Amygdala (tissue), 56 donors: ENCODE results near the gene RAPGEF2.
"Not testable (repeated sequence)": the region's sequence is repeated elsewhere in the genome, so short reads cannot be mapped to it uniquely, and the experiment has no call there.

ENCODE experiments used
- DNase-seq, 56 donors: peaks; one replicate each; lab custom pipeline; 2025; lab: John Stamatoyannopoulos, UW

The RAPGEF2 gene

GRCh38 chr4:159227984-159228383 is 125.1 kb downstream of the RAPGEF2 start:
- peak in 32 of 56 donors; percentile 1 to 66 (median 36) for DNase-seq

DNA sequence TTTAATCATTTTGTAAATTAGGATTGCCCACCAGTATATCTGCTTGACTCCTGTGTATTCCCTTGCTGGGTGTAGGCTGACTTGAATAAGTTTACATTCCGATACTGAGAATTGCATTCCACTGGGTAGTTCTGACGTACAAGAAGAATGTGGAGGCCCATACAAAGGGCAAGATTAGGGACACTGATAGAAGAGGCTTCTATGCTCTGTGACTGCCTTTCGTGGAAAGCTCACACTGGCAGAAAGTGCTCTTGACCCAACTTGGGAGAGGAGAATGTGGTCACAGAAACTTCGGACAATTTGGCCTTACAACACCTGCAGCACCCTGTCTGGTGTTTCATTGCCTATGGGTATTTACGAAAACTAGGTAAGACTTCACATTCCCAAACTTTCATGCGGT is 126.3 kb downstream of the RAPGEF2 start:
- no peak for DNase-seq

GRCh38 chr4:159232465-159233106 is 129.7 kb downstream of the RAPGEF2 start:
- DNase-seq = no peak

- no peak for DNase-seq
These were observed 133.0 kb downstream of the RAPGEF2 start for GRCh38 chr4:159235779-159236368.

DNA sequence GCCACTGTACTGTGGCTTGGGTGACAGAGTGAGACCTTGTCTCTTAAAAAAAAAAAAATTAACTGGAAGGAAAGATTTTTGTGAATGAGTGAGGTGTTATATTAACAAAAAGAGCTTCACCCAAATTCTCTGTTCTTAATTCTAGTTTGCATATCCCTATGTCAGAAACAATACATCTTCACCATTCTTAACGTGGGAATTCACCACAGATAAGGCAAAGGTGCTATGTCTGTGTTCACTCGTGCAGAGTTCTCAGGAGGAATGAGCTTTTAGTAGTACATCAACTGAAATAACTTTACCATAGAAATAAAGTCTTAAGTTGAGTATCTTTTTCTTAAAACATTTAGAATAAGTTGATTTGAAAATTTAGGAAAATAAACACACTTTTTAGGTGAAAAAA is 135.1 kb downstream of the RAPGEF2 start:
- no peak for DNase-seq

DNA sequence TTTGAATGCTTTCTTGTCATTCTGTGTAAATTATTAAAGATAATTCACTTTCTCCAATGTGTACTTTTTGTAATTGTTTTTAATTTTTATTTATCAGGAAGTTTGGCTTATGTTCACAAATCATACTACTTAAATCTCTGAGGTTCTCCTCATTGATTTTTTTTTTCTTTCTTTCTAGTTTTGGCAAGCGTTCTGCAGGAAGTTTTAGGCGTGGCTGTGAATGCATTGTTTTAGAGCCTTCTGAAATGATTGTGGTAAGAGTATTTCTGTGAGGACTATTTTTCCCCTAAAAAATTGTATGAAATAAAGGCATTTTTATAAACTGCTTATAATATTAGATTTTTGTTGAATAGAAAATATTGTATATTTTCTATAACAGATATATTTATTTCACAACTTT is 135.8 kb downstream of the RAPGEF2 start:
- no peak for DNase-seq

DNA sequence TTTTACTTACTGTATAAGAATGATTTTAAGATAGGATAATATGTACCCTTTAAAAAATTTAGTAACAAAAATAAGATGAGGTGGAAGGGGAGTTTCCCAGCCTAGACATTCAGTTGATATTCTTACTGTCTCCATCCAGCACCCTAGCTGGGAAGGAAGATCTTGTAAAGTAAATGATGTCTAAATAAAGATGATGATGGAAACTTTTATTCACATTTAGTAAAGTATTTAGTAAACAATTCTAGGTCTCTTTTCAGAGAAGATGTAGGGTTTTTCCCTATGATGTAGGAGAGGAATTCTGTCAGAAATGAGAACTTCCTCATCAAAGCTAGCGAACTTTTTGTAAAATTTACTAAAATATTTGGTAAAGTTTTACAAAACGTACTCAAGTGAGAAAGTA is 136.8 kb downstream of the RAPGEF2 start:
- no peak for DNase-seq

DNA sequence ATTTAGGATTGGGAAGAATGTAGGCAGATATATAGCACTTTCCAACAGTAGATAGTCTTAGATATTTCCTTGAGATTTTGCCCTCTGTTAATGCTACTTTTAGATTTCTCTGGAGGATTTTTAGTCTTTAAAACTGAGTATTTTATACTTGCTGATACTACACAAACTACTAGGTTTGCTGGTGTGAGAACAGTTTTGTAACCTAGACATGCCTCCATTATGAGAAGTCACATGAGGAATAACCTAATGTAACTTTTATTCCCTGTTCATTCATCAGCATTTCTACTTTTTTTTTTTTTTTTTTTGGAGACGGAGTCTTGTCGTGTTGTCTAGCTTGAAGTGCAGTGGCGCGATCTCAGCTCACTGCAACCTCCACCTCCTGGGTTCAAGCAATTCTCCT is 137.2 kb downstream of the RAPGEF2 start:
- no peak for DNase-seq

DNA sequence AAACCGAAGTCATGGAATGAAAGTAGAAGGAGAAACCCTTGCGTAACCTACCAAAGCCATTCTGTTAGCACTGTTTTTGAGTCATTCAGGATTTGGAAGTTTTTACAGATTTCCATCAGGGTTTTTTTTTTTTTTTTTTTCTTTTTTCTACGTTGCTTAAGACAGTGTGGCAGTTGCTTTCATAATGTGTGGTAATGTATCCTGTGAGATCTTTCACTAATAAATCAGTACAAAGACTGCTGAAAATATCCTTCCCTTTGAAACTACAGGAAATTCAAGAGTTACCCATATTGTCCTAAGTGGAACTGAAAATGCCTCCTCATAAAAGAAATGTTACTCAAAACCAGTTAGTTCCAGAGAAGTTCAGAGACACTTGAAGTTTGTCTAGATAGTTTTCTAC is 137.8 kb downstream of the RAPGEF2 start:
- DNase-seq = no peak

DNA sequence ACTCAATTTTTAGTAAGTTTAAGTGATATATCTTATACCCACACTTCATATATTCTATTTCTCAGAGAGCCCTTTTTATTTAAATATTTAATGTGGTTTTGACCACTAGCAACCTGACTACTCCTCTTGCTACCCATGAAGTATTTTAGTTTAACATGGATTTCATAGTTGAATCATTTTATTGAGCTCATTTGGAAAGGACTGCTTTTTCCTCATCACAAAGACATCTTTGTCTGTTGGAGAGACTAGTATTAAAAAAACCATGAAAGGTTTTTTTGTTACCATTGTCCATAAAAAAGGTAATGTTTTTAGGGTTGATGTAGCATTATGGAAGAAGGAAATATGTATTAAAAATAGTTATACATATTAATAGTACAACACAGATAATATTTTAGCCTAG is 139.5 kb downstream of the RAPGEF2 start:
- DNase-seq = no peak

DNA sequence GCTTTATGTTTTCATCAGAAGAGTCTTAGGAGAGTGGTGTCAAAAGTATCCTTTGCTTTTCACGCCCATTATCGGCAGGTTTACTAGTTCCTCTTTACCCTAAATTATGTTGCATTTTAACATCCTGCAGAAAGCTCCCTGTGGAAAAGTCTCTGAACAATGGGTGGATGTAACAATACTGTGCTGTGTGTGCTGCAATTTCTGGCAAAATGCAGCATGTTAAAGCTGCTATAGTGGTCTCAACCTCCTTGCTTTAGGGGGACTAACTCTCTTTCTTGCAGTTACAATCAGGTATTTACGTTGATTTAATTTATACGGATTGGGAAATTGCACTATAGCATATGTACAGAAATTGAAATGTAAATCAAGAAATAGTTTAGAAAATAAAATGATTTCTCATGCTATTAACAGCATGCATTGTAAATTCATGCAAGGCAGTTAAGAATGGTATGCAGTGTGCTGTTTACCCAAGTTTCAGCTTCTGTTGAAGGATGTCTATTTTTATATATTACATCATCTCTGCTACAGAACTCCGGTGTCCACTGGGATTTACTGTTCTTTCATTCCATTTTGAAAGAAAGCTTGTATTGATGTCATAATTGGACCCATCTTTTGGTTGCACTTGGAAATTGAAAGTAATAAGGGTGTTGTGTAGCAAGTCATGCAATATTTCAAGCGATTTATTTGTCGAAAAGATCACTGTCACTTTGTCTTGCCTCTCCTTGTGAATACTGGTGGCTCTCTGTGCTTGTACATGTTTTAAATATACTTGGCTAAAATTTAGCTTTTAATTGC is 145.7 kb downstream of the RAPGEF2 start:
- DNase-seq = peak in 3 of 56 donors; percentile 6 to 37 (median 20)

DNA sequence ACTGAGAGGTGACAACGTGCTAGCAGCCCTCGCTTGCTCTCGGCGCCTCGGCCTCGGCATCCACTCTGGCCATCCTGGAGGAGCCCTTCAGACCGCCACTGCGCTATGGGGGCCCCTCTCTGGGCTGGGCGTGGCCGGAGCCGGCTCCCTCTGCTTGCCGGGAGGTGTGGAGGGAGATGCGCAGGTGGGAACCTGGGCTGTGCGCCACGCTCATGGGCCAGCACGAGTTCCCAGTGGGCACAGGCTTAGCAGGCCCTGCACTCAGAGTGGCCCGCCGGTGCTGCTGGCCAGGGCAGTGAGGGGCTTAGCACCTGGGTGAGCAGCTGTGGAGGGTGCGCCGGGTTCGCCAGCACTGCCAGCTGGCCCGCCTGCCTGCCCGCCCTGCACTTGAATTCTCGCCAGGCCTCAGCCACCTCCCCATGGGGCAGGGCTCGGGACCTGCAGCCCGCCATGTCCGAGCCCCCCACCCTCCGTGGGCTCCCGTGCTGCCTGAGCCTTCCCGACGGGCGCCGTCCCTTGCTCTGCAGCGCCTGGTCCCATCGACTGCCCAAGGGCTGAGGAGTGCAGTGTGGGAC is 148.0 kb downstream of the RAPGEF2 start:
- no peak for DNase-seq

GRCh38 chr4:159251580-159251979 is 148.7 kb downstream of the RAPGEF2 start:
- not testable (repeated sequence) for DNase-seq

GRCh38 chr4:159252491-159252890 is 149.6 kb downstream of the RAPGEF2 start:
- no peak for DNase-seq

DNA sequence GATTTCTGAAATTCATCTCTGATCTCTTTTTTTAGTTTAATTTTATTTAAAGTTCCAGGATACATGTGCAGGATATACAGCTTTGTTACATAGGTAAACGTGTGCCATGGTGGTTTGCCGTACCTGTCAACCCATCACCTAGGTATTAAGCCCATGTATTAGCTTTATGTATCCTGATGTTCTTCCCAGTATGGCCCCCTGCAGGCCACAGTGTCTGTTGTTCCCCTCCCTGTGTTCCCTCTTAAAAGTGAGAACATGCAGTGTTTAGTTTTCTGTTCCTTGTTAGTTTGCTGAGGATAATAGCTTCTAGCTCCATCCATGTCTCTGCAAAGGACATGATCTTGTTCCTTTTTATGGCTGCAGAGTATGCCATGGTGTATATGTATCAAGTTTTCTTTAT is 153.2 kb downstream of the RAPGEF2 start:
- DNase-seq = no peak

- DNase-seq = no peak
These were observed 156.1 kb downstream of the RAPGEF2 start for GRCh38 chr4:159258889-159259560.

GRCh38 chr4:159264057-159264456 is 161.2 kb downstream of the RAPGEF2 start:
- no peak for DNase-seq

DNA sequence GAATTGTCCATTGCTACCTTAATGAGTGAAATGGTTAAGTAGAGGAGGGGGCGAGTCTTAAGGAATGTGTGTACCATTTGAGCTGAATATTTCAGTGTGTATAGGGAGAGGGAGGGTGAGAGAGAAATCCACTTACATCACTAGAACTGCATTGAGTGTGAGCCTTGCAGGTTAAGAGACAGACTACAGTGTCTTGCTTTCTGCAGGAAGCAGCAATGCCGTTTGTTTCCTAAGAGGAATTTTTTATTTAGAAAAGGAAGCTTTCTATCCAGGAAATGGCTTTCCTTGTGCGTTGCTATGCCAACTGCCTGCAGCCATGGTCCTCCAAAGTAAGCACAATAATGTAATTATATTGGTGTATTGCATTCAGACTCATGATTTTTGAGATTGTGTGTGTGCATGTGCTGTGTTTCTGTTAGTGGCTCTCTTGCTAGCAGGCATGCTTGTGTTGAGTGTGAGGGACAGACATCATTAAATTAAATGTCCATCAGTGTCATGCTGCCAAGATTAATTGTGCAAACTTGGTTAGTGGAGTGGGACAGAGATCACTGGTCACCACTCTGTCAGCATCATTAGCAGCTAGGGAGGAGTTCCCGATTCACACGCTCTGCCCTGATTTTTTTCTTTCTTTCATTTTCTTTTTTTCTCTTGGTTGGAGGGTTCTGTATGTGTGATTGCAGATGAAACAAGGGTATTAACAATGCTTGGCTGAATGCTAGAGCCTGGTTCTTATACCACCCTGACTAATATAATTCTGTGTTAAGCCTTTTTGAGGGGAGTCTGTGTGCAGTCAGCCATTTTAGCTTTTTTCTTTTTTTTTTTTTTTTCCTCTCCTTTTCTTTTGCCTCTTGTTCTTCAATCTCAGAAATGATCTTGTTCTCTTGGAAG is 164.3 kb downstream of the RAPGEF2 start:
- DNase-seq = peak in 22 of 56 donors; percentile 5 to 70 (median 44)

- DNase-seq = peak in 7 of 56 donors; percentile 14 to 38 (median 31)
These were observed 165.0 kb downstream of the RAPGEF2 start for GRCh38 chr4:159267869-159268285.

GRCh38 chr4:159268607-159269006 is 165.7 kb downstream of the RAPGEF2 start:
- DNase-seq = peak in 1 of 56 donors; percentile 18
